Heart right ventricle (tissue), 16 donors: Measurements from ENCODE around the gene NTPCR. TPM values are rescaled to one million over a fixed set of nuclear protein-coding genes. Genes with fewer than 3 reads are reported as not detected.
"Not testable (repeated sequence)": the region's sequence is repeated elsewhere in the genome, so short reads cannot be mapped to it uniquely, and the experiment has no call there.

Experiments
- ATAC-seq, 8 donors: fragments of 200-7000 bp; cut with Tn5 transposase; one replicate each; pipeline ENCODE4 v1.9.1; 2020; ENCODE audit warnings: mild to moderate bottlenecking in 8 of 8, moderate library complexity in 8 of 8, moderate number of reproducible peaks in 1 of 8
- DNase-seq, 2 donors: peaks; one replicate each; pipeline ENCODE4 v3.0.0-alpha.2; 2020
- H3K27ac ChIP-seq, 10 donors: fragments of 200-600 bp; sonication (generic) in 2 of 10; one replicate each; pipeline versions ENCODE4 v1.5.0 to v1.8.0; 2020 to 2022; ENCODE audit warnings: mild to moderate bottlenecking in 3 of 10
- H3K27me3 ChIP-seq, 7 donors: fragments of 200-600 bp; one replicate each; pipeline ENCODE4 v1.8.0; 2021 to 2022; ENCODE audit warnings: mild to moderate bottlenecking in 2 of 7
- H3K36me3 ChIP-seq, 9 donors: fragments of 200-600 bp; sonication (generic) in 1 of 9; one replicate each; pipeline versions ENCODE4 v1.5.0 to v1.8.0; 2020 to 2022; ENCODE audit warnings: mild to moderate bottlenecking in 2 of 9
- H3K4me1 ChIP-seq, 9 donors: fragments of 200-600 bp; sonication (generic) in 1 of 9; one replicate each; pipeline versions ENCODE4 v1.5.0 to v1.8.0; 2020 to 2022; ENCODE audit warnings: mild to moderate bottlenecking in 4 of 9
- H3K4me3 ChIP-seq, 10 donors: fragments of 200-600 bp; sonication (generic) in 2 of 10; one replicate each; pipeline versions ENCODE4 v1.5.0 to v1.8.0; 2020 to 2022; ENCODE audit warnings: mild to moderate bottlenecking in 7 of 10, moderate library complexity in 2 of 10
- H3K9me3 ChIP-seq, 11 donors: fragments of 200-600 bp in 10 of 11; sonication (generic) in 2 of 11; one replicate each; pipeline versions ENCODE4 v1.5.0 to v1.8.0; 2013 to 2022; ENCODE audit warnings: mild to moderate bottlenecking in 2 of 11, control low read depth in 1 of 11, moderate library complexity in 1 of 11
- CTCF ChIP-seq, 9 donors: fragments of 200-600 bp; sonication (generic) in 2 of 9; IDR thresholded peaks; one replicate each; pipeline versions ENCODE4 v1.5.0 to v1.8.0; 2021 to 2022; ENCODE audit warnings: antibody characterized with exemption in 9 of 9, mild to moderate bottlenecking in 5 of 9, moderate library complexity in 1 of 9
- WGBS, 2 donors: extraction: QIAGEN DNeasy Blood & Tissue Kit; methylation state at CpG; one replicate each; pipeline ENCODE4 v1.1.7; 2013; ENCODE audit warnings: inconsistent platforms in 1 of 2; 5-methylcytosine and 5-hydroxymethylcytosine counted together
- intact Hi-C, 10 donors: fragments of 100-400 bp; cut with DNase I; formaldehyde crosslinking; loops; one replicate each; pipeline versions ENCODE4 v1.11.1 to v1.14.2; 2022
- polyA plus RNA-seq, 2 donors: library from polyadenylated mRNA; stranded (reverse); fragments of 200-250 nt; gene quantifications; one replicate each; pipeline ENCODE4 v1.2.3, GENCODE V29; 2013
- total RNA-seq, 10 donors: library from RNA; stranded (reverse); fragmentation: NEBNext Ultra II Directional in 3 of 10; extraction: Animal tissue kit (Norgen Biotek cat#: 25700) in 3 of 10; gene quantifications; one replicate each; pipeline versions ENCODE4 v1.2.1 to v1.2.4, GENCODE V29; 2021 to 2023
- donor health status: Arrhythmogenic right ventricular cardiomyopathy.
- donor health status: ischemic (EF 13 %, LVEDD 7.1; RV severe dilation, severe dysfunction).
- donor health status: healthy with polysubstance abuse.
- donor health status: DM: no; HTN: yes; CAD: no.
- donor health status: DM: no; HTN: no; CAD: no.
- donor health status: ischemic (EF 25% LVEDD 6.9; RV normal size, moderate dysfunction).
- donor health status: ischemic (EF 25% LVEDD 5.7; RV mildly dilated, moderate dysfunction).
- donor health status: healthy.
- donor health status: DM: yes; HTN: yes; CAD: no.
- donor health status: Ischemic cardiomyopathy.
- donor health status: ischemic (EF 35%, LVEDD 5.7; RV mildly dilated, moderate dysfunction).
- donor health status: nonischemic (EF 11% LVEDD 7.7; RV severe dilation, severe dysfunction).
- donor health status: DM: yes; HTN: yes; CAD: no.
- donor health status: PGD.
- donor health status: ischemic (EF 29% LVEDD 5.4; RV normal size, mild dysfunction).
- donor health status: nonischemic (EF 23%, LVEDD 6.1; RV moderate dilation, normal function).

Gene NTPCR
- total and polyA plus RNA-seq, 12 donors: 51.2 to 88.4 (median 56.8) TPM

- Histone ChIP-seq H3K4me1 (peaks cover 0 to 21% (median 8%) of the 10 kb centered on the region in 9 donors), H3K27ac (peak overlapping the region in 9 of 10 donors; percentile 24 to 73 (median 49)), H3K36me3 (no peaks in the 10 kb centered on the region), H3K4me3 (no peak overlapping the region), H3K9me3 (peaks cover 0 to 12% (median 0%) of the 10 kb centered on the region in 11 donors), H3K27me3 (no peaks in the 10 kb centered on the region)
- peak in 5 of 8 donors; percentile 38 to 94 (median 70) for ATAC-seq
- 57% methylated on average over 3 of the region's 3 CpGs for WGBS, 2 donors
- TF ChIP-seq CTCF (IDR thresholded peaks at IDR 0.05): no peak
- intact Hi-C loops: no loop called here
- peak in 1 of 2 donors; percentile 40 for DNase-seq
Measured at GRCh38 chr1:232912845-232913580, 37.4 kb upstream of the NTPCR start.

GRCh38 chr1:232914271-232914670 is 36.1 kb upstream of the NTPCR start:
- ATAC-seq, DNase-seq, H3K4me3 ChIP-seq, intact Hi-C loops, H3K36me3 ChIP-seq, H3K27me3 ChIP-seq: not testable (repeated sequence)
- H3K27ac ChIP-seq: peak overlapping the region in 3 of 10 donors; percentile 64 to 73 (median 68)
- H3K4me1 ChIP-seq: peaks cover 0 to 21% (median 8%) of the 10 kb centered on the region in 9 donors
- H3K9me3 ChIP-seq: peaks cover 0 to 12% (median 0%) of the 10 kb centered on the region in 11 donors
- WGBS, 2 donors: 93 to 95% methylated on average over 2 of the region's 2 CpGs

DNA sequence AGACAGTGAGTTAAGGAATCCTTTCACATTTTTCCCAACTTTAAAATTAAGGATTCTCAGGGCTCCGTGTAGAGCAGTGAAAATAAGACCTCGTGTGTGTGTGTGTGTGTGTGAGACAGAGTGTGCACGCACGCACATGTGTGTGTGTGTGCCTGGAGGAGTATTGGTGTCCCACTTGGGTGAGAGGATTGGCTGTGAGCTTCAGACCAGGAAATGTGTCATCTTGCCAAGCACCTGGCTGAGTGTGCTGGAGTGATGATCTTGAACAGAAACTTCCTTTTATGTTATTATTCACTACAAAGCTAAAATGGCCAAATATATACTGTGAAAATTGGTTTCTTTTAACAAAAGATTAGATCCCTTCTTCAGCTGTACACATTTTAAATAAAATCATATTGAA is 35.2 kb upstream of the NTPCR start:
- ATAC-seq: no peak
- Histone ChIP-seq H3K4me1 (peaks cover 0 to 21% (median 8%) of the 10 kb centered on the region in 9 donors), H3K27me3 (no peaks in the 10 kb centered on the region), H3K36me3 (no peaks in the 10 kb centered on the region), H3K27ac (no peak overlapping the region), H3K4me3 (no peak overlapping the region), H3K9me3 (peaks cover 0 to 12% (median 0%) of the 10 kb centered on the region in 11 donors)
- intact Hi-C loops: no loop called here
- WGBS, 2 donors: 77 to 78% methylated on average over 4 of the region's 4 CpGs
- no peak for TF ChIP-seq CTCF (IDR thresholded peaks at IDR 0.05)
- no peak for DNase-seq

- no peak for ATAC-seq
- Histone ChIP-seq H3K27ac (no peak overlapping the region), H3K4me1 (peaks cover 0 to 25% (median 8%) of the 10 kb centered on the region in 9 donors), H3K4me3 (no peak overlapping the region), H3K27me3 (no peaks in the 10 kb centered on the region), H3K36me3 (no peaks in the 10 kb centered on the region), H3K9me3 (peaks cover 0 to under 1% (median 0%) of the 10 kb centered on the region in 11 donors)
- intact Hi-C loops: no loop called here
- no peak for DNase-seq
- no peak for TF ChIP-seq CTCF (IDR thresholded peaks at IDR 0.05)
- WGBS, 2 donors: 87 to 91% methylated on average over 3 of the region's 3 CpGs
Measured at GRCh38 chr1:232917053-232917452, 33.4 kb upstream of the NTPCR start.

- Histone ChIP-seq H3K9me3 (no peaks in the 10 kb centered on the region), H3K27me3 (no peaks in the 10 kb centered on the region), H3K36me3 (no peaks in the 10 kb centered on the region), H3K27ac (no peak overlapping the region), H3K4me3 (no peak overlapping the region), H3K4me1 (peaks cover 0 to 14% (median 0%) of the 10 kb centered on the region in 9 donors)
- ATAC-seq (no peak), DNase-seq (no peak)
- 63 to 66% methylated on average over 2 of the region's 2 CpGs for WGBS, 2 donors
- no peak for TF ChIP-seq CTCF (IDR thresholded peaks at IDR 0.05)
- intact Hi-C loops: no loop called here
Measured at GRCh38 chr1:232921381-232921780, 29.0 kb upstream of the NTPCR start.
